22Rv1 (cell line): ENCODE data around the gene ACTG1.

Experiments used
- CTCF ChIP-seq: fragments of 450-650 bp; IDR thresholded peaks from 2 replicates; pipeline ENCODE4 v1.5.1; 2017; ENCODE audit warnings: mild to moderate bottlenecking
- ZFX ChIP-seq: fragments of 450-650 bp; IDR thresholded peaks from 2 replicates; pipeline ENCODE4 v1.6.1; 2017; ENCODE audit warnings: antibody characterized with exemption, borderline replicate concordance

DNA sequence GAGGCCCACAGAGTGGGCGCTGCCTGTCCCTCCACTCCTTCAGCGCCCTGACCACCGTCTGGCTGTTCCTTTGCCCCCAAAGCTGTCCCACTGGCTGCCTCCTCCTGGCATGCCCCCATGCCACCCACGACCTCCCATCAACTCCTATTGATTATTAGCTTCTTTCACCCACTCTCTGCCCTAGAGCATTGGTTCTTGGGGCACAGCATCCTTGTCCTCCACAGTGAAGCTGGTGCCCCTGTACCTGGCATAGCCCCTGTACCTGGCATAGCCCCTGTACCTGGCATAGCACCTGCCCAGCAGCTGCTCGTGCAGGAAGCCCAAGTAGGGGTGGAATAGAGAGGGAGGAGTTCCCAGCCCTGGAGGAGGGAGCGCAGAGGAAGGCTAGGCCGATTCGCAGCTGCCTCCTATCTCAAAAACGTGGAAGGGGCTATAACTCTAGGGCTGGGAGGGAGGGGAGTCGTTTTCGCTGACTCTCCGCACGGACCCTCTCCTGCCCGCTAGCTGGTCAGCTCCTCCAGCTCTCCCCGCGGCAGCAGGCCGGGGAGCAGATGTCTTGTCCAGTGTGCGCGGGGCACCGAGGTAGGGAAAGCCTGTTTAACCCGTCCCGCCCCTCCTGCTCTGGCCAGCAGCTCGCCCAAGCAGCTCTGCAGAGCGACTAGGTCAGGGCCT, 5.7 kb upstream of the ACTG1 start:
- no peak for TF ChIP-seq CTCF
- TF ChIP-seq ZFX = no peak
